Measurements from ENCODE around the gene SRCAP.

DNA sequence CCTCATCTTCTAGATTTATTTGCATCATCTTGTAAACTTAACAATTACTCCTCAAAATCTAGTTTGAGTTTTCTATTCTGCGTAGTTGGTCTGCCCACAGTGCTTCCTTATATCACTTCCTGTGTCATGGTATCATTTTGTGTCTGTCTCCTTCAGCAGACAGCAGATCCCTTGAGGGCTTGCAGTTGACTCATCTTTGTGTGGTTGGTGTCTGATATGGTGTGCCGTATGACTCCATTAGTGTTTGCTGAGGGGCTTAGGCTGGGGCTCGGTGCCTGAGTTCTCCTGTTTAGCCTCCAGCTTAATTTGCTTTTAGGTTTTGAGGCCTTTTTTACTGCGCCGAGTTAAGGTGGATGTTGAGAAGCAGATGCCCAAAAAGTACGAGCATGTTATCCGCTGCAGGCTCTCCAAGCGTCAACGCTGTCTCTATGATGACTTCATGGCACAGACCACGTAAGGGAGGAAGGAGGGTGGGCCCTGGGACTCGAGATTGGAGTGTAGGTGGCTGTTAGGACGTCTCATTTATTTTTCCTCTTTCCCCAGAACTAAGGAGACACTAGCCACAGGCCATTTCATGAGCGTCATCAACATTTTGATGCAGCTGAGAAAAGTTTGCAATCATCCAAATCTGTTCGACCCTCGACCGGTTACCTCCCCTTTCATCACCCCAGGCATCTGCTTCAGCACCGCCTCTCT, 16.9 kb downstream of the SRCAP start:
- TF ChIP-seq POLR2AphosphoS5 (IDR thresholded peaks at IDR 0.05), result no peak
- TF ChIP-seq, protein P1, sequence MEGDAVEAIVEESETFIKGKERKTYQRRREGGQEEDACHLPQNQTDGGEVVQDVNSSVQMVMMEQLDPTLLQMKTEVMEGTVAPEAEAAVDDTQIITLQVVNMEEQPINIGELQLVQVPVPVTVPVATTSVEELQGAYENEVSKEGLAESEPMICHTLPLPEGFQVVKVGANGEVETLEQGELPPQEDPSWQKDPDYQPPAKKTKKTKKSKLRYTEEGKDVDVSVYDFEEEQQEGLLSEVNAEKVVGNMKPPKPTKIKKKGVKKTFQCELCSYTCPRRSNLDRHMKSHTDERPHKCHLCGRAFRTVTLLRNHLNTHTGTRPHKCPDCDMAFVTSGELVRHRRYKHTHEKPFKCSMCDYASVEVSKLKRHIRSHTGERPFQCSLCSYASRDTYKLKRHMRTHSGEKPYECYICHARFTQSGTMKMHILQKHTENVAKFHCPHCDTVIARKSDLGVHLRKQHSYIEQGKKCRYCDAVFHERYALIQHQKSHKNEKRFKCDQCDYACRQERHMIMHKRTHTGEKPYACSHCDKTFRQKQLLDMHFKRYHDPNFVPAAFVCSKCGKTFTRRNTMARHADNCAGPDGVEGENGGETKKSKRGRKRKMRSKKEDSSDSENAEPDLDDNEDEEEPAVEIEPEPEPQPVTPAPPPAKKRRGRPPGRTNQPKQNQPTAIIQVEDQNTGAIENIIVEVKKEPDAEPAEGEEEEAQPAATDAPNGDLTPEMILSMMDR (IDR thresholded peaks at IDR 0.05), result no peak
- TF ChIP-seq POLR2A (IDR thresholded peaks at IDR 0.05), result no peak
- no peak for TF ChIP-seq EP300 (IDR thresholded peaks at IDR 0.05; ENCODE audit: low read depth)

All from transverse colon (tissue), 4 donors.